Activated CD4-positive, alpha-beta T cell treated with anti-CD3 and anti-CD28 coated beads for 48 hours (primary cell): ENCODE data around the gene ECHDC1.

Source experiments
- DNase-seq: peaks from one replicate; pipeline ENCODE4 v3.0.0-alpha.2; 2020

Gene ECHDC1

GRCh38 chr6:127279815-127280214 is 63.6 kb downstream of the ECHDC1 start:
- DNase-seq: no peak

- no peak for DNase-seq
Measured at GRCh38 chr6:127277878-127278843, 65.2 kb downstream of the ECHDC1 start.

- DNase-seq: no peak
Measured at GRCh38 chr6:127276331-127276730, 67.1 kb downstream of the ECHDC1 start.

GRCh38 chr6:127273499-127273898 is 69.9 kb downstream of the ECHDC1 start:
- DNase-seq: no peak

- no peak for DNase-seq
Measured at GRCh38 chr6:127272576-127272975, 70.8 kb downstream of the ECHDC1 start.

- no peak for DNase-seq
Measured at GRCh38 chr6:127267646-127268625, 75.5 kb downstream of the ECHDC1 start.

GRCh38 chr6:127266892-127267645 is 76.3 kb downstream of the ECHDC1 start:
- DNase-seq: peak; percentile 64

GRCh38 chr6:127266178-127266891 is 77.1 kb downstream of the ECHDC1 start, which contains the start of gene RNF146:
RNF146 (plus strand) TSS chr6:127266864; CDS start chr6:127280339, 13,475 bp downstream.
- peak; percentile 75 for DNase-seq

- DNase-seq: no peak
Measured at GRCh38 chr6:127263481-127263880, 79.9 kb downstream of the ECHDC1 start.

GRCh38 chr6:127262896-127263295 is 80.5 kb downstream of the ECHDC1 start:
- no peak for DNase-seq

GRCh38 chr6:127255286-127255685 is 88.1 kb downstream of the ECHDC1 start:
- no peak for DNase-seq

GRCh38 chr6:127249621-127250020 is 93.8 kb downstream of the ECHDC1 start:
- DNase-seq: no peak

GRCh38 chr6:127247114-127248096 is 96.0 kb downstream of the ECHDC1 start:
- DNase-seq: no peak

GRCh38 chr6:127243501-127243900 is 99.9 kb downstream of the ECHDC1 start:
- no peak for DNase-seq
